ENCODE data around the gene LCP1. TPM values are rescaled to one million over a fixed set of nuclear protein-coding genes. Genes with fewer than 3 reads are reported as not detected.

LCP1 gene
- total and polyA plus RNA-seq, 2 of the 13 experiments (the other 11 are each of a cell fraction or from before 2014, with no cell fraction given), result 1.6 TPM

DNA sequence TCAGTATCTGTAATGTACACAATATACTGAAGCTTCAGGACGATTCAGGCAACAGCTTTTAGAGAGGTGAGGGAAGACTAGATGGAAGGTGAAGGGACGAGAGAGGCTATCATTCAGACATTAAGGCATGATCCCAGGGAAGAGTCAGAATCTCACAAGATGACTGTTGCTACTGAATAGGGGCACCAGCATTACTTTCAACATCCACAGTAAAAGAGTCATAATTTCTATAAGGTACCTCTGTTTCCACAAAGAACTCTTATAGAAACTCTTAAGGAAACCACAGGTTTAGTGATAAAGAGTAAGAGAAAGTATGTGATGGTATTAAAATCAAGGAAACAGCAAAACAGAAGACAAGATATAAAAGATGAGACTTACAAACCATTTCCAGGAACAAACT is 23.0 kb downstream of the LCP1 start (continued):
- TF ChIP-seq, protein P1, sequence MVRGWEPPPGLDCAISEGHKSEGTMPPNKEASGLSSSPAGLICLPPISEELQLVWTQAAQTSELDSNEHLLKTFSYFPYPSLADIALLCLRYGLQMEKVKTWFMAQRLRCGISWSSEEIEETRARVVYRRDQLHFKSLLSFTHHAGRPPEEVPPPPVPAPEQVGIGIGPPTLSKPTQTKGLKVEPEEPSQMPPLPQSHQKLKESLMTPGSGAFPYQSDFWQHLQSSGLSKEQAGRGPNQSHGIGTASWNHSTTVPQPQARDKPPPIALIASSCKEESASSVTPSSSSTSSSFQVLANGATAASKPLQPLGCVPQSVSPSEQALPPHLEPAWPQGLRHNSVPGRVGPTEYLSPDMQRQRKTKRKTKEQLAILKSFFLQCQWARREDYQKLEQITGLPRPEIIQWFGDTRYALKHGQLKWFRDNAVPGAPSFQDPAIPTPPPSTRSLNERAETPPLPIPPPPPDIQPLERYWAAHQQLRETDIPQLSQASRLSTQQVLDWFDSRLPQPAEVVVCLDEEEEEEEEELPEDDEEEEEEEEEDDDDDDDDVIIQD (CRISPR knock-in tag; IDR thresholded peaks at IDR 0.05; ENCODE audit: low read depth), result no peak
- no peak for TF ChIP-seq ZNF180 (CRISPR knock-in tag; IDR thresholded peaks at IDR 0.05; ENCODE audit: borderline replicate concordance, low read depth)

DNA sequence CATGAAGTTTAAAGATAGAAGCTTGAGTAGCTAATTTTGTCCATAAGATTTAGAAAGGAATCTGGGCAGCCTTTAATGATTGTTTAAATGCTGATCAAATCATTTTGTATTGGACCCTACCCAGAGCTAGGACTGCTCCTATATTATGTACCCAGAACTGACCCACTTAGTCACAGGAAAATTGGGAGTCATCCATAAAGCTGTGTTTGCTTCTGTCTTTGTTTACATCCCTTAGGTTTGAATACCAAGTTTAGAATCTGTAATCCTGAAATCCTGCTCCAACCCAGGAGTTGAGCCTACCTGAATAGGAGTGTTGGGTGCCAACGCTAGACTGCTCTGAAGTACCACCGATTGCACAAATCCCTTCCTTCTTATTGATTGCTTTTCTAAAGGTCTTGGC is 23.8 kb downstream of the LCP1 start:
- no peak overlapping the region for H3K4me3 ChIP-seq (replicated peaks in 1 of 3; ENCODE audit: insufficient read depth in 1 of 3, low read depth in 2 of 3, low read length in 3 of 3)
- DNase-seq (ENCODE audit: low spot score) (no peak), FAIRE-seq (no peak), ATAC-seq (no peak)
- H3K27me3 ChIP-seq (ENCODE audit: control insufficient read depth in 1 of 2, insufficient read depth in 2 of 2, low read length in 2 of 2), result no peaks in the 10 kb centered on the region
- H3K27ac ChIP-seq (ENCODE audit: extremely low read length, insufficient read depth, low read length), result no peak overlapping the region
- H2AFZ ChIP-seq (ENCODE audit: low read length), result no peak overlapping the region
- H3K9ac ChIP-seq (ENCODE audit: insufficient read depth, low read depth, low read length), result no peak overlapping the region
- no peaks in the 10 kb centered on the region for H3K79me2 ChIP-seq (ENCODE audit: insufficient read depth, low read length)
- no peaks in the 10 kb centered on the region for H3K36me3 ChIP-seq (replicated peaks in 1 of 2; ENCODE audit: control insufficient read depth in 1 of 2, insufficient read depth in 2 of 2, low read length in 2 of 2)
- no peaks in the 10 kb centered on the region for H3K9me3 ChIP-seq (ENCODE audit: low read length)
- peaks cover 15% of the 10 kb centered on the region for H3K4me1 ChIP-seq (ENCODE audit: insufficient read depth, low read length)
- intact Hi-C loops (cut with micrococcal nuclease; ENCODE audit: unreplicated experiment) (no loop called here), in situ Hi-C loops (cut with HindIII; ENCODE audit: extremely low pct_ligation_motif_present, low pct_unique_long_range_greater_than_20kb) (no loop called here)
- ChIA-PET CTCF (ENCODE audit: low intra/inter-chr PET ratio, low total read pairs) (interaction anchor here (3.3 kb wide), 1 partner anchor 31 kb away, joined by 30 read pairs; no protein-coding TSS in a partner anchor), POLR2A (no interaction called here)
- 53% methylated on average over 2 of the region's 2 CpGs for WGBS (ENCODE audit: low lambda C conversion rate)
- no peaks in the 10 kb centered on the region for H4K20me1 ChIP-seq (ENCODE audit: insufficient read depth, low read length)
- BruUV-seq (replicated peaks), result no TSS peak
- H3K4me2 ChIP-seq (ENCODE audit: low read depth, low read length), result no peak overlapping the region
- TF ChIP-seq, protein P2, sequence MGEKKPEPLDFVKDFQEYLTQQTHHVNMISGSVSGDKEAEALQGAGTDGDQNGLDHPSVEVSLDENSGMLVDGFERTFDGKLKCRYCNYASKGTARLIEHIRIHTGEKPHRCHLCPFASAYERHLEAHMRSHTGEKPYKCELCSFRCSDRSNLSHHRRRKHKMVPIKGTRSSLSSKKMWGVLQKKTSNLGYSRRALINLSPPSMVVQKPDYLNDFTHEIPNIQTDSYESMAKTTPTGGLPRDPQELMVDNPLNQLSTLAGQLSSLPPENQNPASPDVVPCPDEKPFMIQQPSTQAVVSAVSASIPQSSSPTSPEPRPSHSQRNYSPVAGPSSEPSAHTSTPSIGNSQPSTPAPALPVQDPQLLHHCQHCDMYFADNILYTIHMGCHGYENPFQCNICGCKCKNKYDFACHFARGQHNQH (CRISPR knock-in tag; IDR thresholded peaks at IDR 0.05), result no peak
- TF ChIP-seq STAG1 (CRISPR knock-in tag; IDR thresholded peaks at IDR 0.05) (no peak), HNRNPL (IDR thresholded peaks at IDR 0.05; ENCODE audit: low read depth, low read length) (no peak), KLF12 (CRISPR knock-in tag; IDR thresholded peaks at IDR 0.05; ENCODE audit: borderline replicate concordance) (no peak), ZNF577 (CRISPR knock-in tag; IDR thresholded peaks at IDR 0.05; ENCODE audit: borderline replicate concordance, low read depth) (no peak), YY1 (IDR thresholded peaks at IDR 0.05; ENCODE audit: insufficient read depth, insufficient replicate concordance, low read depth, low read length) (no peak), TAF1 (CRISPR knock-in tag; IDR thresholded peaks at IDR 0.05) (no peak), FOXO1 (CRISPR knock-in tag; IDR thresholded peaks at IDR 0.05) (no peak), ZNF569 (CRISPR knock-in tag; IDR thresholded peaks at IDR 0.05; ENCODE audit: borderline replicate concordance) (no peak), FOSL2 (CRISPR knock-in tag; IDR thresholded peaks at IDR 0.05) (no peak), HMG20B (CRISPR knock-in tag; conservative IDR thresholded peaks at IDR 0.05) (no peak), MTF1 (CRISPR knock-in tag; IDR thresholded peaks at IDR 0.05) (no peak), ZNF761 (CRISPR knock-in tag; conservative IDR thresholded peaks at IDR 0.05) (no peak)
- TF ChIP-seq, protein P3, sequence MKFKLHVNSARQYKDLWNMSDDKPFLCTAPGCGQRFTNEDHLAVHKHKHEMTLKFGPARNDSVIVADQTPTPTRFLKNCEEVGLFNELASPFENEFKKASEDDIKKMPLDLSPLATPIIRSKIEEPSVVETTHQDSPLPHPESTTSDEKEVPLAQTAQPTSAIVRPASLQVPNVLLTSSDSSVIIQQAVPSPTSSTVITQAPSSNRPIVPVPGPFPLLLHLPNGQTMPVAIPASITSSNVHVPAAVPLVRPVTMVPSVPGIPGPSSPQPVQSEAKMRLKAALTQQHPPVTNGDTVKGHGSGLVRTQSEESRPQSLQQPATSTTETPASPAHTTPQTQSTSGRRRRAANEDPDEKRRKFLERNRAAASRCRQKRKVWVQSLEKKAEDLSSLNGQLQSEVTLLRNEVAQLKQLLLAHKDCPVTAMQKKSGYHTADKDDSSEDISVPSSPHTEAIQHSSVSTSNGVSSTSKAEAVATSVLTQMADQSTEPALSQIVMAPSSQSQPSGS (CRISPR knock-in tag; IDR thresholded peaks at IDR 0.05), result no peak
- TF ChIP-seq, protein P4, sequence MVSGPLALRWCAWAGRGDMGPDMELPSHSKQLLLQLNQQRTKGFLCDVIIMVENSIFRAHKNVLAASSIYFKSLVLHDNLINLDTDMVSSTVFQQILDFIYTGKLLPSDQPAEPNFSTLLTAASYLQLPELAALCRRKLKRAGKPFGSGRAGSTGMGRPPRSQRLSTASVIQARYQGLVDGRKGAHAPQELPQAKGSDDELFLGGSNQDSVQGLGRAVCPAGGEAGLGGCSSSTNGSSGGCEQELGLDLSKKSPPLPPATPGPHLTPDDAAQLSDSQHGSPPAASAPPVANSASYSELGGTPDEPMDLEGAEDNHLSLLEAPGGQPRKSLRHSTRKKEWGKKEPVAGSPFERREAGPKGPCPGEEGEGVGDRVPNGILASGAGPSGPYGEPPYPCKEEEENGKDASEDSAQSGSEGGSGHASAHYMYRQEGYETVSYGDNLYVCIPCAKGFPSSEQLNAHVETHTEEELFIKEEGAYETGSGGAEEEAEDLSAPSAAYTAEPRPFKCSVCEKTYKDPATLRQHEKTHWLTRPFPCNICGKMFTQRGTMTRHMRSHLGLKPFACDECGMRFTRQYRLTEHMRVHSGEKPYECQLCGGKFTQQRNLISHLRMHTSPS (CRISPR knock-in tag; IDR thresholded peaks at IDR 0.05; ENCODE audit: low read depth), result no peak
- TF ChIP-seq, protein P5, sequence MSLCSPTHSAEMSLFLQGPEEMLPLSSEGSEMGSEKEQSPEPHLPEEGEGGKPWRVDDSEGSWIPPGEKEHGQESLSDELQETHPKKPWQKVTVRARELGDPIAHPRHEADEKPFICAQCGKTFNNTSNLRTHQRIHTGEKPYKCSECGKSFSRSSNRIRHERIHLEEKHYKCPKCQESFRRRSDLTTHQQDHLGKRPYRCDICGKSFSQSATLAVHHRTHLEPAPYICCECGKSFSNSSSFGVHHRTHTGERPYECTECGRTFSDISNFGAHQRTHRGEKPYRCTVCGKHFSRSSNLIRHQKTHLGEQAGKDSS (CRISPR knock-in tag; IDR thresholded peaks at IDR 0.05; ENCODE audit: borderline replicate concordance, low read depth), result no peak
